Right atrium auricular region (tissue), 2 donors: ENCODE results near the gene MIPOL1. TPM values are rescaled to one million over a fixed set of nuclear protein-coding genes. Genes with fewer than 3 reads are reported as not detected.

ENCODE experiments used
- DNase-seq: peaks from one replicate; pipeline ENCODE4 v3.0.0-alpha.2; 2019; ENCODE audit warnings: low spot score
- H3K27ac ChIP-seq, 2 donors: fragments of 200-600 bp; sonication (generic); 1 replicate in 1 of 2; 2 replicates in 1 of 2; pipeline ENCODE4 v1.5.1; 2016 to 2019
- H3K27me3 ChIP-seq, 2 donors: fragments of 200-600 bp; sonication (generic); one replicate each; pipeline versions ENCODE4 v1.5.1 to v1.6.0; 2017 to 2019
- H3K36me3 ChIP-seq: fragments of 200-600 bp; sonication (generic); one replicate; pipeline ENCODE4 v1.5.1; 2016
- H3K4me1 ChIP-seq, 2 donors: fragments of 200-600 bp; sonication (generic); one replicate each; pipeline versions ENCODE4 v1.5.1 to v1.6.0; 2017 to 2019
- H3K4me3 ChIP-seq, 2 donors: fragments of 200-600 bp; sonication (generic); 1 replicate in 1 of 2; 2 replicates in 1 of 2; pipeline ENCODE4 v1.5.1; 2017 to 2019; ENCODE audit warnings: mild to moderate bottlenecking in 1 of 2, moderate library complexity in 1 of 2
- H3K9me3 ChIP-seq, 2 donors: fragments of 200-600 bp; sonication (generic); one replicate each; pipeline ENCODE4 v1.5.1; 2019
- CTCF ChIP-seq, 2 donors: fragments of 200-600 bp; sonication (generic); IDR thresholded peaks; one replicate each; pipeline ENCODE4 v1.5.1; 2019; ENCODE audit warnings: antibody characterized with exemption in 2 of 2
- total RNA-seq, 2 donors: library from RNA; depleted of rRNA; stranded (reverse); fragments of >200 nt; gene quantifications; one replicate each; pipeline ENCODE4 v1.1.0, GENCODE V29; 2016

Gene MIPOL1
- total RNA-seq, 2 donors from 2014 or later = 4.9 to 6.2 TPM

GRCh38 chr14:37497422-37497821 lies 299.7 kb downstream of the MIPOL1 start:
- no peaks in the 10 kb centered on the region for H3K4me1 ChIP-seq

GRCh38 chr14:37501877-37502276 lies 304.1 kb downstream of the MIPOL1 start:
- TF ChIP-seq CTCF (IDR thresholded peaks at IDR 0.05) = no peak
- DNase-seq = no peak

More at GRCh38 chr14:37497422-37497821, 299.7 kb downstream of the MIPOL1 start:
- Histone ChIP-seq H3K9me3 (no peaks in the 10 kb centered on the region), H3K27me3 (no peaks in the 10 kb centered on the region), H3K36me3 (peaks cover 7% of the 10 kb centered on the region), H3K27ac (no peak overlapping the region), H3K4me3 (no peak overlapping the region)
- DNase-seq = no peak
- TF ChIP-seq CTCF (IDR thresholded peaks at IDR 0.05) = no peak

GRCh38 chr14:37508503-37508902 lies 310.8 kb downstream of the MIPOL1 start:
- Histone ChIP-seq H3K4me3 (no peak overlapping the region), H3K27ac (no peak overlapping the region), H3K27me3 (no peaks in the 10 kb centered on the region), H3K4me1 (no peaks in the 10 kb centered on the region), H3K9me3 (no peaks in the 10 kb centered on the region), H3K36me3 (no peaks in the 10 kb centered on the region)
- no peak for TF ChIP-seq CTCF (IDR thresholded peaks at IDR 0.05)
- DNase-seq = no peak

More at GRCh38 chr14:37501877-37502276, 304.1 kb downstream of the MIPOL1 start:
- no peaks in the 10 kb centered on the region for H3K9me3 ChIP-seq
- no peaks in the 10 kb centered on the region for H3K4me1 ChIP-seq
- no peak overlapping the region for H3K4me3 ChIP-seq
- no peak overlapping the region for H3K27ac ChIP-seq
- peaks cover 7% of the 10 kb centered on the region for H3K36me3 ChIP-seq
- H3K27me3 ChIP-seq = no peaks in the 10 kb centered on the region

- Histone ChIP-seq H3K9me3 (no peaks in the 10 kb centered on the region), H3K36me3 (no peaks in the 10 kb centered on the region), H3K4me1 (no peaks in the 10 kb centered on the region), H3K27ac (no peak overlapping the region), H3K4me3 (no peak overlapping the region), H3K27me3 (no peaks in the 10 kb centered on the region)
- no peak for TF ChIP-seq CTCF (IDR thresholded peaks at IDR 0.05)
- DNase-seq = no peak
These were observed 314.4 kb downstream of the MIPOL1 start for GRCh38 chr14:37512173-37512572.

GRCh38 chr14:37515771-37516170 lies 318.0 kb downstream of the MIPOL1 start:
- Histone ChIP-seq H3K4me3 (no peak overlapping the region), H3K9me3 (no peaks in the 10 kb centered on the region), H3K27me3 (no peaks in the 10 kb centered on the region), H3K27ac (no peak overlapping the region), H3K4me1 (no peaks in the 10 kb centered on the region), H3K36me3 (no peaks in the 10 kb centered on the region)
- no peak for TF ChIP-seq CTCF (IDR thresholded peaks at IDR 0.05)
- no peak for DNase-seq

- no peaks in the 10 kb centered on the region for H3K4me1 ChIP-seq
- no peak overlapping the region for H3K4me3 ChIP-seq
- no peaks in the 10 kb centered on the region for H3K36me3 ChIP-seq
- no peak for DNase-seq
- H3K9me3 ChIP-seq = no peaks in the 10 kb centered on the region
- no peak overlapping the region for H3K27ac ChIP-seq
- H3K27me3 ChIP-seq = no peaks in the 10 kb centered on the region
- TF ChIP-seq CTCF (IDR thresholded peaks at IDR 0.05) = no peak
These were observed 329.3 kb downstream of the MIPOL1 start for GRCh38 chr14:37526994-37527393.
